Mesenchymal stem cell (in vitro differentiated cells and primary cell): Measurements from ENCODE around the gene SMIM13.
A peak's percentile ranks its signal among the peaks of the same experiment; 100 is the strongest.

ENCODE experiments used
- DNase-seq: peaks from one replicate; pipeline ENCODE4 v3.0.0-alpha.2; 2013
- H2AFZ ChIP-seq: one replicate; pipeline ENCODE4 v1.6.1; 2013; ENCODE audit warnings: low read depth, mild to moderate bottlenecking, control low read depth, inconsistent platforms, low read length, moderate library complexity
- H2AK5ac ChIP-seq: 2 replicates; pipeline ENCODE4 v1.6.1; 2013; ENCODE audit warnings: low read length, moderate library complexity, mild to moderate bottlenecking, inconsistent platforms; ENCODE audit not compliant: severe bottlenecking
- H2BK120ac ChIP-seq: one replicate; pipeline ENCODE4 v1.6.1; 2013; ENCODE audit warnings: low read depth, mild to moderate bottlenecking, inconsistent platforms, low read length, moderate library complexity
- H2BK12ac ChIP-seq, 2 experiments: one replicate each; pipeline ENCODE4 v1.6.1; 2013; ENCODE audit warnings: inconsistent platforms in 2 of 2, low read length in 2 of 2, mild to moderate bottlenecking in 2 of 2, moderate library complexity in 2 of 2, control low read depth in 1 of 2
- H2BK15ac ChIP-seq: one replicate; pipeline ENCODE4 v1.6.1; 2013; ENCODE audit warnings: mild to moderate bottlenecking, low read depth, inconsistent platforms; ENCODE audit not compliant: poor library complexity, severe bottlenecking
- H2BK5ac ChIP-seq: 2 replicates; pipeline ENCODE4 v1.6.1; 2013; ENCODE audit warnings: low read depth, mild to moderate bottlenecking, low read length, control low read depth, inconsistent platforms; ENCODE audit not compliant: poor library complexity, severe bottlenecking
- H3K14ac ChIP-seq, 2 experiments: one replicate each; pipeline ENCODE4 v1.6.1; 2013; ENCODE audit warnings: inconsistent platforms in 2 of 2, low read length in 2 of 2, control low read depth in 1 of 2, mild to moderate bottlenecking in 1 of 2, moderate library complexity in 1 of 2
- H3K18ac ChIP-seq, 2 experiments: one replicate each; pipeline ENCODE4 v1.6.1; 2013; ENCODE audit warnings: inconsistent platforms in 2 of 2, low read length in 2 of 2, control low read depth in 1 of 2, low read depth in 1 of 2, mild to moderate bottlenecking in 1 of 2
- H3K23ac ChIP-seq, 2 experiments: one replicate each; pipeline ENCODE4 v1.6.1; 2013; ENCODE audit warnings: inconsistent platforms in 2 of 2, low read length in 2 of 2, mild to moderate bottlenecking in 2 of 2, moderate library complexity in 2 of 2, control low read depth in 1 of 2
- H3K27ac ChIP-seq: 2 replicates; pipeline ENCODE4 v1.5.1; 2013; ENCODE audit warnings: mild to moderate bottlenecking, moderate library complexity, low read length, control low read depth, inconsistent platforms; ENCODE audit not compliant: poor library complexity, severe bottlenecking
- H3K27me3 ChIP-seq, 2 experiments: 2 replicates each; pipeline versions ENCODE4 v1.6.1 to v1.7.0; 2013; ENCODE audit warnings: low read length in 2 of 2, mild to moderate bottlenecking in 2 of 2, moderate library complexity in 2 of 2, control low read depth in 1 of 2, inconsistent platforms in 1 of 2; ENCODE audit not compliant: control insufficient read depth in 1 of 2, insufficient read depth in 1 of 2
- H3K36me3 ChIP-seq, 2 experiments: 2 replicates each; pipeline versions ENCODE4 v1.6.1 to v1.7.0; 2013; ENCODE audit warnings: low read length in 2 of 2, control low read depth in 1 of 2, inconsistent platforms in 1 of 2, low read depth in 1 of 2, mild to moderate bottlenecking in 1 of 2; ENCODE audit not compliant: insufficient read depth in 2 of 2, control insufficient read depth in 1 of 2
- H3K4ac ChIP-seq, 2 experiments: one replicate each; pipeline ENCODE4 v1.6.1; 2013; ENCODE audit warnings: inconsistent platforms in 2 of 2, low read length in 2 of 2, mild to moderate bottlenecking in 2 of 2, moderate library complexity in 2 of 2, control low read depth in 1 of 2, low read depth in 1 of 2
- H3K4me1 ChIP-seq: 2 replicates; pipeline ENCODE4 v1.6.1; 2013; ENCODE audit warnings: low read depth, low read length, control low read depth; ENCODE audit not compliant: control insufficient read depth, insufficient read depth
- H3K4me2 ChIP-seq: 2 replicates; pipeline ENCODE4 v1.6.1; 2013; ENCODE audit warnings: low read length, mild to moderate bottlenecking, inconsistent platforms; ENCODE audit not compliant: poor library complexity, severe bottlenecking
- H3K4me3 ChIP-seq, 2 experiments: 2 replicates each; pipeline versions ENCODE4 v1.5.1 to v1.7.0; 2013; ENCODE audit warnings: low read length in 2 of 2, mild to moderate bottlenecking in 2 of 2, control low read depth in 1 of 2, low read depth in 1 of 2; ENCODE audit not compliant: insufficient read depth in 1 of 2
- H3K79me1 ChIP-seq: replicated peaks from 2 replicates; pipeline ENCODE4 v1.6.1; 2013; ENCODE audit warnings: mild to moderate bottlenecking, control low read depth, low read length, inconsistent platforms; ENCODE audit not compliant: poor library complexity, severe bottlenecking
- H3K9ac ChIP-seq: 2 replicates; pipeline ENCODE4 v1.7.0; 2013; ENCODE audit warnings: mild to moderate bottlenecking, low read length, moderate library complexity
- H3K9me3 ChIP-seq: 2 replicates; pipeline ENCODE4 v1.7.0; 2013; ENCODE audit warnings: mild to moderate bottlenecking, low read length; ENCODE audit not compliant: control insufficient read depth
- H4K8ac ChIP-seq: one replicate; pipeline ENCODE4 v1.6.1; 2013; ENCODE audit warnings: inconsistent platforms, mild to moderate bottlenecking, low read length, moderate library complexity
- H4K91ac ChIP-seq: one replicate; pipeline ENCODE4 v1.6.1; 2013; ENCODE audit warnings: mild to moderate bottlenecking, low read length, inconsistent platforms
- WGBS: methylation state at CpG from one replicate; pipeline ENCODE4 v1.1.7; 2013; ENCODE audit warnings: mixed read lengths; 5-methylcytosine and 5-hydroxymethylcytosine counted together

SMIM13 gene

DNA sequence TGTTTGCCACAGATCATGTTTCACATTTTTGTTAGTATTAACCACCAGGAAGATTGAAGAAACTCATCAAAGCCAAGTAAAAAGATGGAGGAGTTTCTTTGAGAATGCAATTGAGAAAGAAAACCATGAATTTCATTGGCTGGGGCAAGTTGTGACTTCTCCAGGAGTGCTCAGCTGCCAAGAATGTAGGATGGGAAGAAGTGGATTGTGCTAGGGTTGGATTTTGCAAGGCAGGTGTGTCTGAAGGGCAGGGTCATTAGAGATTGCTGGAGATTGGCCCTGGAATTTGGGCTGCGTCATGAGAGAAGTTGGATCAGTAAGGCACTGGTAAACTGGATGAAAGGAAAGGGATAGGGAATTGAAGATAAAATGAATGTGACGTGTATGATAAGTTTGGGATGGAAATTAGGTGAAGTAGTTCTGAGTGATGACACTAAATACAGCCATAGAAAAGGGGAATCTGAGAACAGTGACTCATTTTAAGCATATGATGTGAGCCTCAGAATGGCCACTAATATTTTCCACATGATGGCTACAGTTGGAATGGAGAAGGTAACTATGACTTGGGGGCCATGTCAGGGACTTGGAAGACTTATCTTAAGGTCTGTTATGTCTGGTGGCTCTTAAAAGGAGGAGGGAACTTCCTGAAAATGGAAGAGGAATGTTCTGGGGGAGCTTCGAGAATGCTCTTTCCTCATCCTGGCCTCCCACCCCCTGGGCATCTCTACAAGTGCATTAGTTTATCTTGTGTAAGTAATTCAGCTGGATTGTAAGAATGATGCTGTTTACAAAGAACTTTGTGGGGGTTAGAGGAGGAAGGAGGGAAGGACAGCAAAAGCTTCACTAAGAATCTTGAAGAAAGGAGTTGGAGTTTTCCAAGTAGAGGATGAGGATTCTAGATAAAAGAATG, 45.7 kb downstream of the SMIM13 start:
- H3K4me2 ChIP-seq: no peak overlapping the region
- no peak overlapping the region for H4K8ac ChIP-seq
- no peaks in the 10 kb centered on the region for H3K27me3 ChIP-seq
- peak overlapping the region in 1 of 2 experiments; percentile 58 for H3K18ac ChIP-seq
- H2BK120ac ChIP-seq: no peak overlapping the region
- H3K23ac ChIP-seq: no peak overlapping the region
- no peak overlapping the region for H4K91ac ChIP-seq
- no peak overlapping the region for H2BK15ac ChIP-seq
- peaks cover 4 to 17% of the 10 kb centered on the region in 2 experiments for H3K36me3 ChIP-seq
- no peak overlapping the region for H2BK5ac ChIP-seq
- H3K4me3 ChIP-seq: no peak overlapping the region
- no peak overlapping the region for H2AK5ac ChIP-seq
- no peak overlapping the region for H3K4ac ChIP-seq
- peaks cover 2% of the 10 kb centered on the region for H3K4me1 ChIP-seq
- WGBS: 70% methylated on average over 3 of the region's 3 CpGs
- H3K9ac ChIP-seq: no peak overlapping the region
- peak overlapping the region in 1 of 2 experiments; percentile 21 for H2BK12ac ChIP-seq
- H3K9me3 ChIP-seq: no peaks in the 10 kb centered on the region
- no peak overlapping the region for H3K14ac ChIP-seq
- DNase-seq: peak; percentile 86
- no peak overlapping the region for H3K27ac ChIP-seq
- H2AFZ ChIP-seq: no peak overlapping the region
- H3K79me1 ChIP-seq: peaks cover 4% of the 10 kb centered on the region

DNA sequence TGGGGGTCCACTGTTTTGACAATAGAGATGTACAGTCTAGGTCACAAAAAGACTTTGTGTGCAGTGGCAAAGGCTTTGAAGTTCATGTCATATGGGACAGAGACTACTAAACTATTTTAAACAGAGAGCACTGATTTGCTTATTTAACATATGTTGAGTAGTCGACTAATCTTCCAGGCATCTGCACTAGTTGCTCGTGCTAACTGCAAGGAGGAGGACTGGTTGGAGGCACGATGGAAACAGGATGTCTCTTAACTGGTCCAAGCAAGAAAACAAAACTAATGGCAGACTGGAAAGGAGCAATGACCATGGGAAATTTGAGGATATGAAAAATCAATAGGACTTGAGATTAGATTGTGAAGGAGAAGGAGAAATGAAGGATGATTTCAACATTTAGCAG, 46.4 kb downstream of the SMIM13 start:
- H3K4ac ChIP-seq: no peak overlapping the region
- H2BK120ac ChIP-seq: no peak overlapping the region
- no peak overlapping the region for H3K23ac ChIP-seq
- H3K4me2 ChIP-seq: no peak overlapping the region
- H3K9me3 ChIP-seq: no peaks in the 10 kb centered on the region
- peaks cover 4 to 12% of the 10 kb centered on the region in 2 experiments for H3K36me3 ChIP-seq
- WGBS: 16% methylated on average over 3 of the region's 3 CpGs
- no peak overlapping the region for H2BK12ac ChIP-seq
- DNase-seq: peak; percentile 78
- H3K14ac ChIP-seq: no peak overlapping the region
- no peaks in the 10 kb centered on the region for H3K27me3 ChIP-seq
- H3K27ac ChIP-seq: no peak overlapping the region
- no peak overlapping the region for H4K8ac ChIP-seq
- no peak overlapping the region for H3K4me3 ChIP-seq
- no peak overlapping the region for H2AFZ ChIP-seq
- H2BK15ac ChIP-seq: no peak overlapping the region
- H2BK5ac ChIP-seq: no peak overlapping the region
- no peak overlapping the region for H4K91ac ChIP-seq
- no peak overlapping the region for H3K9ac ChIP-seq
- peaks cover 2% of the 10 kb centered on the region for H3K4me1 ChIP-seq
- no peak overlapping the region for H2AK5ac ChIP-seq
- H3K18ac ChIP-seq: no peak overlapping the region
- peaks cover 3% of the 10 kb centered on the region for H3K79me1 ChIP-seq

DNA sequence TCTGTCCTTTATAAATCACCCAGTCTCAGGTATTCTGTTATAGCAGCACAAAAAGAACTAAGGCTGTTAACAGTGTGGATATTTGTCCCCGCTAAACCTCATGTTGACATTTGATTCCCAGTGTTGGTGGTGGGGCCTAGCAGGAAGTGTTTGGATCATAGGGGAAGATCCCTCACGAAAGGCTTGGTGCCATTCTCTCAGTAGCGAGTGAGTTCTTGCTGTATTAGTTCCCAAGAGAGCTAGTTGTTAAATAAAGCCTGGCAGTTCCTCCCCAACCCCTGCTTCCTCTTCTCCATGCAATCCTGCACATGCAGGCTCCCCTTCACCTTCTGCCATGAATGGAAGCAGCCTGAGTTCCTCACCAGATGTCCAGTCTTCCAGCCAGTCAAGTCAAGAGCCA, 47.7 kb downstream of the SMIM13 start:
- DNase-seq: no peak
- 90% methylated on average over 3 of the region's 3 CpGs for WGBS

DNA sequence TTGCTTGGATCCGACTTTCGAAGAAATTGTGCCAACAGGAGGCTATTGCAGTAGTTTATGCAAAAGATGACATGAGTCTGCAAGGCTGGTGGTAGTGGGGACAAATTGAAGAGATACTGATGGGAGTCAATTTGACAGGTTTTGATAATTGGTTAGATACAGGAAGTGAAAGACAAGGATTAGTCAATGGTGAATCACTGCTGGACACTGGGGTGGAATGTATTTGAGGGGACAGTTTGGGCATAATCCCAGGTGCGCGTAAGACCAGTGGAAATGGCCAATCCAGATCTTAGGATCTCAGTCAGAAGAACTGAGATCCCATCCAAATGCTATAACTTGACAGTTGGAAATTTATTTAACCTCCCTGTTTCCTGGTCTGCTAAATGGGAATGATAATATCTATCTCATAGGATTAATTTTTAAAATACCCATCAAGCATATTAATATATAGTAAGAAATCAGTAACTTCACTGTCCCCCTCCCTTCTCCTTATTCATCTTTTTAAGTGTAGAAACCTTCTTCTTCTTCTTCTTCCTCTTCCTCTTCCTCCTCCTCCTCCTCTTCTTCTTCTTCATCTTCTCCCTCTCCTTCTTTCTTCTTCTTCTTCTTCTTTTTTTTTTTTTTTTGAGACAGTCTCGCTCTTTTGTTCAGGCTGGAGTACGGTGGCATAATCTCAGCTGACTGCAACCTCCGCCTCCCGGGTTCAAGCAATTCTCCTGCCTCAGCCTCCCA, 48.8 kb downstream of the SMIM13 start:
- Histone ChIP-seq H3K9me3 (no peaks in the 10 kb centered on the region), H3K14ac (no peak overlapping the region)

More for the DNA sequence above, 47.7 kb downstream of the SMIM13 start:
- Histone ChIP-seq H3K36me3 (no peaks in the 10 kb centered on the region), H3K18ac (no peak overlapping the region), H3K4ac (no peak overlapping the region), H3K14ac (no peak overlapping the region), H3K27me3 (no peaks in the 10 kb centered on the region), H2BK120ac (no peak overlapping the region), H3K4me3 (no peak overlapping the region), H3K9ac (no peak overlapping the region), H3K4me2 (no peak overlapping the region), H3K23ac (no peak overlapping the region), H3K79me1 (no peaks in the 10 kb centered on the region), H2AK5ac (no peak overlapping the region), H3K4me1 (peaks cover 2% of the 10 kb centered on the region), H4K8ac (no peak overlapping the region), H3K9me3 (no peaks in the 10 kb centered on the region), H2AFZ (no peak overlapping the region), H2BK12ac (no peak overlapping the region), H2BK15ac (no peak overlapping the region), H2BK5ac (no peak overlapping the region), H3K27ac (no peak overlapping the region), H4K91ac (no peak overlapping the region)

More for the DNA sequence above, 48.8 kb downstream of the SMIM13 start:
- Histone ChIP-seq H3K18ac (no peak overlapping the region), H3K4me1 (peaks cover 2% of the 10 kb centered on the region), H3K27ac (no peak overlapping the region), H2BK15ac (peak overlapping the region; percentile 32), H4K8ac (no peak overlapping the region), H2BK120ac (no peak overlapping the region), H3K9ac (no peak overlapping the region), H3K4me3 (no peak overlapping the region), H3K36me3 (no peaks in the 10 kb centered on the region), H2AFZ (no peak overlapping the region), H2BK12ac (no peak overlapping the region), H3K4ac (no peak overlapping the region), H3K79me1 (no peaks in the 10 kb centered on the region), H2AK5ac (no peak overlapping the region), H2BK5ac (no peak overlapping the region), H4K91ac (no peak overlapping the region), H3K27me3 (no peaks in the 10 kb centered on the region), H3K23ac (no peak overlapping the region), H3K4me2 (no peak overlapping the region)
- DNase-seq: no peak
- WGBS: 96% methylated on average over 6 of the region's 8 CpGs
